IMR-90 (cell line): ENCODE data around the gene PAK5. TPM values are rescaled to one million over a fixed set of nuclear protein-coding genes. Genes with fewer than 3 reads are reported as not detected.

Source experiments
- ATAC-seq: fragments of 200-7000 bp; cut with Tn5 transposase; 2 replicates; pipeline ENCODE4 v1.9.1; 2020; ENCODE audit warnings: low read depth, mild to moderate bottlenecking, moderate library complexity
- BruUV-seq: library from RNA; stranded (reverse); fragments of 400-500 nt; replicated peaks from 2 replicates; lab custom pipeline; 2021; lab: Mats Ljungman, UMichigan
- CTCF ChIA-PET: fragments of 300-600 bp; formaldehyde crosslinking; extraction: SDS; loops from one replicate; lab custom pipeline; 2021; ENCODE audit warnings: antibody characterized with exemption; lab: Yijun Ruan, JAX
- POLR2A ChIA-PET: fragments of 300-600 bp; sonication (Branson Sonifier 250); formaldehyde crosslinking; loops from one replicate; lab custom pipeline; 2022; ENCODE audit warnings: antibody characterized with exemption; ENCODE audit not compliant: unreplicated experiment; lab: Charles Lee
- DNase-seq: peaks from one replicate; pipeline ENCODE4 v3.0.0; 2013
- H2AFZ ChIP-seq: replicated peaks from 2 replicates; pipeline ENCODE3; 2013; ENCODE audit warnings: low read length, mild to moderate bottlenecking; ENCODE audit not compliant: poor library complexity
- H2AK5ac ChIP-seq: 2 replicates; pipeline ENCODE4 v1.6.1; 2013; ENCODE audit warnings: low read depth, low read length, inconsistent platforms
- H2AK9ac ChIP-seq: replicated peaks from 2 replicates; pipeline ENCODE3; 2013; ENCODE audit warnings: mild to moderate bottlenecking, low read depth, low read length, moderate library complexity; ENCODE audit not compliant: poor library complexity
- H2BK120ac ChIP-seq: 2 replicates; pipeline ENCODE4 v1.6.1; 2013; ENCODE audit warnings: low read depth, low read length, inconsistent platforms
- H2BK15ac ChIP-seq: 3 replicates; pipeline ENCODE4 v1.6.1; 2013; ENCODE audit warnings: low read depth, low read length, inconsistent platforms
- H2BK20ac ChIP-seq: 2 replicates; pipeline ENCODE4 v1.6.1; 2013; ENCODE audit warnings: low read depth, mild to moderate bottlenecking, inconsistent platforms, low read length, moderate library complexity
- H2BK5ac ChIP-seq: 2 replicates; pipeline ENCODE4 v1.6.1; 2013; ENCODE audit warnings: mild to moderate bottlenecking, low read depth, low read length, inconsistent platforms; ENCODE audit not compliant: poor library complexity, severe bottlenecking
- H3K14ac ChIP-seq: replicated peaks from 2 replicates; pipeline ENCODE4 v1.6.1; 2013; ENCODE audit warnings: low read depth, low read length, inconsistent platforms
- H3K18ac ChIP-seq: 2 replicates; pipeline ENCODE4 v1.6.1; 2013; ENCODE audit warnings: low read depth, low read length, control low read depth
- H3K23ac ChIP-seq: 2 replicates; pipeline ENCODE4 v1.6.1; 2013; ENCODE audit warnings: low read depth, low read length, inconsistent platforms
- H3K27ac ChIP-seq: 2 replicates; pipeline ENCODE4 v1.5.1; 2013; ENCODE audit warnings: mild to moderate bottlenecking, control low read depth, low read length; ENCODE audit not compliant: insufficient read depth
- H3K27me3 ChIP-seq: 2 replicates; pipeline ENCODE4 v1.6.1; 2013; ENCODE audit warnings: low read length; ENCODE audit not compliant: control insufficient read depth, insufficient read depth
- H3K36me3 ChIP-seq: 2 replicates; pipeline ENCODE4 v1.6.1; 2013; ENCODE audit warnings: low read length, mixed read lengths; ENCODE audit not compliant: control insufficient read depth, insufficient read depth
- H3K4ac ChIP-seq: 2 replicates; pipeline ENCODE4 v1.6.1; 2013; ENCODE audit warnings: low read depth, low read length, inconsistent platforms
- H3K4me1 ChIP-seq: 2 replicates; pipeline ENCODE4 v1.6.1; 2013; ENCODE audit warnings: low read length, mixed read lengths; ENCODE audit not compliant: control insufficient read depth, insufficient read depth
- H3K4me2 ChIP-seq: 2 replicates; pipeline ENCODE4 v1.6.1; 2013; ENCODE audit warnings: low read depth, mild to moderate bottlenecking, control low read depth, low read length, moderate library complexity
- H3K4me3 ChIP-seq: 2 replicates; pipeline ENCODE4 v1.5.1; 2013; ENCODE audit warnings: low read depth, mild to moderate bottlenecking, control low read depth, low read length, moderate library complexity; ENCODE audit not compliant: insufficient read depth
- H3K56ac ChIP-seq: 2 replicates; pipeline ENCODE4 v1.6.1; 2013; ENCODE audit warnings: low read length, inconsistent platforms; ENCODE audit not compliant: insufficient read depth; ENCODE audit errors: extremely low read depth
- H3K79me1 ChIP-seq, 2 experiments: 2 replicates each; pipeline ENCODE4 v1.6.1; 2013; ENCODE audit warnings: low read length in 2 of 2, inconsistent platforms in 1 of 2, low read depth in 1 of 2
- H3K9ac ChIP-seq: 2 replicates; pipeline ENCODE4 v1.6.1; 2013; ENCODE audit warnings: low read depth, low read length, control low read depth
- H3K9me1 ChIP-seq: 2 replicates; pipeline ENCODE4 v1.6.1; 2013; ENCODE audit warnings: low read length, inconsistent platforms; ENCODE audit not compliant: insufficient read depth
- H3K9me3 ChIP-seq: 2 replicates; pipeline ENCODE4 v1.6.1; 2013; ENCODE audit warnings: low read length; ENCODE audit not compliant: control insufficient read depth, insufficient read depth
- H4K20me1 ChIP-seq: 2 replicates; pipeline ENCODE4 v1.6.1; 2013; ENCODE audit warnings: low read length, inconsistent platforms; ENCODE audit not compliant: insufficient read depth
- H4K5ac ChIP-seq: 2 replicates; pipeline ENCODE4 v1.6.1; 2013; ENCODE audit warnings: mild to moderate bottlenecking, low read depth, low read length, control low read depth
- H4K8ac ChIP-seq, 2 experiments: 2 replicates each; pipeline ENCODE4 v1.6.1; 2013; ENCODE audit warnings: low read depth in 2 of 2, low read length in 2 of 2, control low read depth in 1 of 2, inconsistent platforms in 1 of 2
- H4K91ac ChIP-seq: 2 replicates; pipeline ENCODE4 v1.6.1; 2013; ENCODE audit warnings: low read depth, low read length, inconsistent platforms; ENCODE audit not compliant: insufficient read depth
- CEBPB ChIP-seq: IDR thresholded peaks from 2 replicates; pipeline ENCODE4 v1.6.1; 2012; ENCODE audit warnings: low read depth, low read length, improper control_type of control experiment
- MXI1 ChIP-seq: IDR thresholded peaks from 2 replicates; pipeline ENCODE4 v1.6.1; 2012; ENCODE audit warnings: low read depth, mild to moderate bottlenecking, low read length, moderate library complexity, borderline replicate concordance
- NFE2L2 ChIP-seq: fragments of 150-350 bp; IDR thresholded peaks from 2 replicates; pipeline ENCODE4 v1.6.1; 2016; ENCODE audit warnings: low read depth, mild to moderate bottlenecking, low read length
- RFX5 ChIP-seq: IDR thresholded peaks from 2 replicates; pipeline ENCODE4 v1.8.0; 2012; ENCODE audit warnings: low read depth, mild to moderate bottlenecking, low read length, moderate library complexity
- SMC3 ChIP-seq: fragments of 150-350 bp; IDR thresholded peaks from 2 replicates; pipeline ENCODE4 v1.6.1; 2016; ENCODE audit warnings: low read depth, mild to moderate bottlenecking, antibody characterized with exemption, low read length, moderate library complexity
- WGBS, 2 experiments: methylation state at CpG; one replicate each; pipeline versions ENCODE4 v1.1.5 to v1.1.7; 2013; ENCODE audit warnings: missing lambda C conversion rate in 2 of 2; ENCODE audit not compliant: insufficient read length in 1 of 2; ENCODE audit errors: extremely low coverage in 2 of 2; 5-methylcytosine and 5-hydroxymethylcytosine counted together
- dilution Hi-C: fragments of 300-500 bp; cut with HindIII; formaldehyde crosslinking; loops from one replicate; pipeline ENCODE4 v1.14.3; 2018; ENCODE audit warnings: low sequenced_read_pairs; ENCODE audit not compliant: unreplicated experiment
- in situ Hi-C: fragments of 300-500 bp; cut with MboI; formaldehyde crosslinking; loops from 3 replicates; pipeline ENCODE4 v1.14.3; 2019; ENCODE audit warnings: low sequenced_read_pairs, inconsistent platforms, mixed read lengths
- intact Hi-C: fragments of 100-400 bp; cut with micrococcal nuclease; formaldehyde crosslinking; loops from 2 replicates; pipeline ENCODE4 v1.10.0; 2022
- polyA plus RNA-seq, 3 experiments: library from polyadenylated mRNA; depleted of rRNA; stranded (reverse); fragments of >200 nt; gene quantifications; 2 replicates each; pipeline ENCODE4 v1.2.3, GENCODE V29; 2012; ENCODE audit warnings: low replicate concordance in 1 of 3
- total RNA-seq: library from RNA; depleted of rRNA; stranded (reverse); fragments of >200 nt; gene quantifications from 2 replicates; pipeline ENCODE4 v1.2.3, GENCODE V29; 2012

The PAK5 gene
- total and polyA plus RNA-seq, 2 of the 4 experiments (the other 2 are of a cell fraction) = not detected

GRCh38 chr20:9581509-9581908 lies 257.4 kb downstream of the PAK5 start:
- Histone ChIP-seq H2BK15ac (no peak overlapping the region), H3K9ac (no peak overlapping the region), H2AFZ (no peak overlapping the region), H2AK9ac (no peak overlapping the region), H3K4me2 (no peak overlapping the region), H4K91ac (no peak overlapping the region), H3K56ac (no peak overlapping the region), H3K4ac (no peak overlapping the region), H4K20me1 (no peaks in the 10 kb centered on the region), H3K4me3 (no peak overlapping the region), H3K9me3 (no peaks in the 10 kb centered on the region), H4K5ac (no peak overlapping the region), H3K36me3 (no peaks in the 10 kb centered on the region), H3K23ac (no peak overlapping the region), H3K27me3 (peaks cover 5% of the 10 kb centered on the region), H3K14ac (no peak overlapping the region), H3K79me1 (no peaks in the 10 kb centered on the region), H2BK5ac (no peak overlapping the region), H3K27ac (no peak overlapping the region), H2AK5ac (no peak overlapping the region), H3K4me1 (no peaks in the 10 kb centered on the region), H2BK120ac (no peak overlapping the region), H3K18ac (no peak overlapping the region), H2BK20ac (no peak overlapping the region), H4K8ac (no peak overlapping the region), H3K9me1 (no peaks in the 10 kb centered on the region)
- POLR2A ChIA-PET = no interaction called here
- DNase-seq = no peak
- BruUV-seq = no TSS peak
- TF ChIP-seq SMC3 (no peak), MXI1 (no peak), NFE2L2 (no peak), CEBPB (no peak), RFX5 (no peak)
- CTCF ChIA-PET = no interaction called here
- in situ Hi-C loops = no loop called here
- no CpG with 5 or more reads among the region's 4 CpGs for WGBS, 2 experiments
- dilution Hi-C loops = no loop called here
- ATAC-seq = no peak
- intact Hi-C loops = no loop called here
